Stimulated activated CD8-positive, alpha-beta memory T cell treated with anti-CD3 and anti-CD28 coated beads, Interleukin-4, amount 100 ng/mL, for 4 hours (primary cell): ENCODE data around the gene MAP7D1.
"Not testable (repeated sequence)": the region's sequence is repeated elsewhere in the genome, so short reads cannot be mapped to it uniquely, and the experiment has no call there.

Experiments used
- DNase-seq, 2 donors: peaks; one replicate each; pipeline ENCODE4 v3.0.0-alpha.2; 2020; ENCODE audit warnings: low read depth in 2 of 2, low spot score in 1 of 2

The MAP7D1 gene

DNA sequence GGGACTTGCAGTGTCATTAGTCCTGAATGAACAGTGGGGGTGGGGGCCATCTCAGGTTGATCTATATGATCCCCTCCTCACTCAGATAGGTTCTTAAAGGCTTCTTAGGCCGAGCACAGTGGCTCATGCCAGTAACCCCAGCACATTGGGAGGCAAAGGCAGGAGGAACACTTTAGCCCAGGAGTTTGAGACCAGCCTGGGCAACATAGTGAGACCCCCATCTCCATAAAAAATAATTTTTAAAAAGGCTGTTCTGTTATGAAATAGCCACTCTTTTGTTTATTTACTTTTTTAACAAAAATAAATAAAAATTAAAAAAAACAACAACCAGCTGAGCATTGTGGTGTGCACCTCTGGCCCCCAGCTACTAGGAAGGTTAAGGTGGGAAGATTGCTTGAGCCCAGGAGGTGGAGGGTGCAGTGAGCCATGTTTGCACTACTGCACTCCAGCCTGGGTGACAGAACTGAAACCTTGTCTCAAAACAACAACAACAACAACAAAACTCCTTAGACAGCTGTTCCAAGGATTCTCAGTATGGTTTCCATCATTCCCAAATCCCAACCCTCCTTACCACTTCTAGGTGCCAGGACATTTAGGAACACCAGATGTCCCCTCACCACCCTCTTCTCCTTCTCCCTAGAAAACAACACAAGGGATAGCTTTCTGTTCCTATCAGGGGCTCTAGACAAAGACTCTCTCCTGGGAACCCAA, 4.7 kb upstream of the MAP7D1 start:
- no peak for DNase-seq

DNA sequence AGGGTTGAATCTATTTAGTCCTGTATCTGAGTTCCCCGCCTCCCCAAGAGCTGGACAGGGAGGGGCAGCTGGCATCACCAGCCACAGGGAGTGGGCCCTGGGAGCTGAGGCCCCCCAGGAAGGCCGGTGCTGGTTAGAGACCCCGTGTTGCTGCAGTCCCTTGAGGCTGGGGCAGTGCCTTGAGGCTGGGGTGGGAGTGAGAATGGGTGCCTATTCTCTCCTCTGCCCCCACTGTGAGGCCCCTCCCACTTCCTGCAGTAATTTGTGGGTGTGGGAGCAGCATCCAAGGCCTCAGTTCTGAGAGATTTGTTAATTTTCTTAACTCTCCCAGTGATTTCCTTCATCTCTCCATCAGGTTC, 4.1 kb upstream of the MAP7D1 start:
- DNase-seq = peak in 1 of 2 donors; percentile 35

DNA sequence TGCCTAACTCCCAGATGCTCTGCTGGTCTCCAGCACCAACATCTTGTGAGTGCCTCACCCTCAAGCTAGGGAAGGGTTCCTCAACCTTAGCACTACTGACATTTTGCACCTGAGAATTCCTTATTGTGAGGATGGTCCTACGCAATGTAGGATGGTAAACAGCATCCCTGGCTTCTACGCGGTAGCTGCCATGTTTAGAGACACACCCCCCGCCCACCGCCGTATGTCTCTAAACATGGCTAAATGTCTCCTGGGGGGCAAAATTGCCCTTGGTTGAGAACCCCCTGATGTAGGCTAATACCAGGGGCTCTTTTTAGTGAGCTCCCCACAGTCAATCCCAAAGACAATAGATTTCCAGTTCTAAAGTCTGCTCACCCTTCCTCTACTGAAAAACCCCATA, 2.5 kb upstream of the MAP7D1 start:
- DNase-seq = no peak

DNA sequence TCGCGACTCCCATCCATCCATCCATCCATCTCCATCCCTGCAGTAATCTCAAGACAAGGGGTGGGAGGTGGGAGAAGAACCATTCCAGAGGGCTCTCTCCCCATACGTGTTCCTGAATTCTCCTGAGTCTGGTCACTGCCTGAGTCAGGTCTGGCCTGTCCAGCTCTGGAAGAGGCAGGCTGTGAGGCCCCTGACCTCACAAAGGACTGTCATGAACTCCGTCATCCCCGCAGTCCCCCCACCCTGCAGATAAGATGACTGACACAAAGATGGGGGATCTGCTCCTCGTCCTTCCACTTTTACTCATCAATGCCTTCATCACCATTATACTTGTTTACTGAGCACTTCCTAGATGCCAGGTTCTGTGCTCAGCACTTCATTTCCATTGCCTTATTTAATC, 1.6 kb upstream of the MAP7D1 start:
- DNase-seq = no peak

DNA sequence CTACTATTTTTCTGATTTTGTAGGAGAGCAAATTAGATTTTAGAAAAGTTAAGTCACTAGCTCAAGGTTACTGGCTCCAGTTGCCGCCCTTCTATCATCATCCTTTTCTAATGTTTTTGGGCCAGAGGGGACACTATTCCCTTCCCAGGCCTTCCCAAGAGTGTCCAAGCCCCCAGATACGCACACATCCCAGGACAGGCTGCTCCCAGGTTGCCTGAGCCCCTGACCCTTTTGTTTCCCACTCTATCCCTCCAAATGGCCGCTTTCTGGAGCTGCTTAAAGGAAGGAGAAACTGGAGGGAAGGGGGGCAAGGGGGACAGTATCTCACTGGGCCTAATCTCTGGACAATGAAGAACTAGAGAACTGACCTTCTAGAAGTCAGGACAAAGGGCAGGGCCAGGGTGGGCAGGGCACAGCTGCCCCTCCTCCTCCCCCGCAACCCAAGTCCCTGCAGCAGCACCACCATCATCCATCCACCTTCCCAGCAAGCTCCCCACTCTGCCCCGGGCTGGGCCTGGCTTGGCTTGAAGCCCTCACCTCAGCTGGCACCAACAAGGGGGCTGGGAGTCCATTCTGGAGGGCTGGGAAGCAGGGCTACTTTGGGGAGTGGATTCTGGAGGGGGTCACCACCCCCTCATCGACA, 1.1 kb upstream of the MAP7D1 start:
- DNase-seq = no peak

DNA sequence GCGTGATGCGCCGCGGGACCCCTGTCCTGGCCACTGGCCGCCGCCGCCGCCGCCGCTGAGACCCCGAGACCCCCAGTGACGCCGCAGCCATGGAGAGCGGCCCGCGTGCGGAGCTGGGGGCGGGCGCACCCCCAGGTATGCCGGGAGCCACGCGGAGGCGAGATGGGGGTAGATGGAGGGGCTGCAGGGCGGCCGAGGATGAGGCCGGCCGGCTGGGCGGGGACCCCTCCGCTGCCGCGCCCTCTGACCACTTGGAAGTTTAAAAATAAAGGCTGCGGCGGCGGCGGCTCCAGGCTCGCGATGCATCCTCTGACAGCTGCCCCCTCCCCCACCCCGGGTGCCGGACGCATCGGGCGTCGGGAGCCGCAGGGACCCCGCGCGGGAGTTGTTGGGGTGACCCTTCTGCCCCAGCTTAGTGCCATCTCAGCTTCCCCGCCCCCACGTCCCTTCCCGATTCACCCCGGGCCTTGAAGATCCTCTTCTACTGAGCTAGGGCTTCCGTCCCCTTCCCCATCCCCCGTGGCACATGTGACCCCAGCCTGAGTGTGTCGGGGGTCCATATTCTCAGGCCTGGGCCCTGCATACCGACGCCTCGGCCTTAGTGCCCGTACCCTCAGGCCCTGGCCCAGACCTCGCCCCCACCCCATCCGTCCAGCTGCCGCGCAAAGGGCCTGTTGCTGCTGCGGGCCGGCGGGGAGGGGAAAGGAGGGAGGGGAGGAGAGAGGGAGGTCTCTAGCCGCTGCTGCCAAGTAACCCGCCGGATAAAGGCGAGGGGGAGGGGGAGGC, 562 bp downstream of the MAP7D1 start:
- no peak for DNase-seq

DNA sequence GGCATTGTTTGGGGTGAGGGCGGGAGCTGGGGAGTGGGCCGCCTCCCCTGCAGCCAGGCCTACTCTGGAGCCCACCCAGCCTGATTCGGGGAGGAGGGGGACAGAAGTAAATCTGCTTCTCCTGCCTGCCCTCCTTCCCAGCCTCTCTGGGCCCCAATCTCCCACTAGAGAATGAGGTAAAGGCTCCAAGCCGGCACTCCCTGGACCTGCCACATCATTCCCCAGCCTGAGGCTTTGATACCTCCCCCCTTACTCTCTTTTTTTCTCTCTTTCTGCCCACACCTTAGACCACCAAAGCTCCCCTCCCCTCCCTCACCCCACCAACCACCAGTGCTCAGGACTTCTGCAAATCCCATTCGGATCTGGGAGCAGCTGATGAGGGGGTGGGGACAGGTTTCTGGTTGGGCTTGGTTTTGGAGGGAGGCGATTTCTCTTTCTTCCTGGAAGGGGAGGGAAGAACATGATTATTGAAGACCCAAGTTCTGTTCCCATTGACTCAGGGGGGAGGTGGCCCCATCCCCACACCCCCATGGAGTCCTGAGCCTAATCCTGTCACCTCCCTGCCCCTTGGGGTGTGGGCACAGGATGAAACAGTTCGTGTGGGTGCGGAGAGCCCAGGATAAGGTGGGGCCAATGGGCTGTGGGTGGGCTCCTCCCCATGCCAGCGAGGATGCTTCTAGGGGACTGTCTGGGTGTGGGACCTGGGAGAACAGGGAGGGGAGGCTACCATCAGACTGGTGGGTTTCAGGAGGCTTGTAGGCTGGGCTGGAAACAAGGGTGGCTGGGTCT, 1.3 kb downstream of the MAP7D1 start:
- DNase-seq = no peak

DNA sequence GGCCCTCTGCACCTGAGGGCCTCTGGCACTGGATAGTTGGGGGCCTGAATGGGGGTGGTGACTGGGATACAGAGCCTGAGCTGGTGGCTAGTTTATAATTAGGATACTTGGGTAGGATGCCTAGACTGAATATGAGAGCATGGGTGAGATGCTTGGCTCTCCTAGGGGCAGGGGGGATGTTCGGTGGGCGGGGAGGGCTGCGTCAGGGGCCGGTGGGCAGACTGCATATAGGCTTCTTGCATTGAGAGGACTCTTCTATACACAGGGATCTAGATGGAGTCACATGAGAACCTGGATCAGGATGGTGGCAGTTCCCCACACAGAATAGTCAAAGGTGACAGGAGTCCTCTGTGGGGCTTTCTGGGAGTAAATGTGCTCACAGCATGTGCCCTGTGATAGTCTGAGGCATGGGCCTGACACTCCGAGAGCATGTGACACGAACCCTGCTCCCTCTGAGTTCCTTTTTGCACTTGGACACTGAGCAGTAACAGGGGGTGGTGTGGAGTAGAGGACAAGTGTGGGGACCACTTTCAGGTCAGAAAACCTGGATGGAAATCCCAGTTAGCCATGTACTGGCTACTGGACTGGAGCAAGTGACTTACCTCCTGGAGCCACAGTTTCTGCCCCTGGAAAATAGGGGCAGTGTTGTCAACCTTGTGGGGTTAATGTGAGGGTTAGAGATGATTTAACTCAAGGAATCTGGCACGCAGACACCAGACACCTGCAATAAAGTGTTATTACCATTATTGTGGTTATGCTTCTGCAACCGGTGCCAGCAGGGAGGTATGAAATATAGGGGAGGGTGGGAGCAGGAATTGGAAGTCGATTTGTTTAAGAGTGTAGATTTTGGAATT, 2.2 kb downstream of the MAP7D1 start:
- DNase-seq = no peak

DNA sequence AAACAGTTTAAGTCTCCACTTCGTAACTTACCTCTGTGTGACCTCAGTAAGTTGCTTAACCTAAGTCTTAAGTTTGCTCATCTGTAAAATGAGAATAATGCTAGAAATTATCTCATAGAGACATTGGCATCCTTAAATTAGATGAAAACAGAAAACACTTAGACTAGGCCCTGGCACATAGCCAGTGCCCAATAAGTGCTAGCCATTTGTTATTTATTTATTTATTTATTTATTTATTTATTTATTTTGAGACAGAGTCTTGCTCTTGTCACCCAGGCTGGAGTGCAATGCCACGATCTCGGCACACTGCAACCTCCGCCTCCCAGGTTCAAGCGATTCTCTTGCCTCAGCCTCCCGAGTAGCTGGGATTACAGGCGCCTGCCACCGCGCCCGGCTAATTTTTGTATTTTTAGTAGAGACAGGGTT, 2.9 kb downstream of the MAP7D1 start:
- not testable (repeated sequence) for DNase-seq

DNA sequence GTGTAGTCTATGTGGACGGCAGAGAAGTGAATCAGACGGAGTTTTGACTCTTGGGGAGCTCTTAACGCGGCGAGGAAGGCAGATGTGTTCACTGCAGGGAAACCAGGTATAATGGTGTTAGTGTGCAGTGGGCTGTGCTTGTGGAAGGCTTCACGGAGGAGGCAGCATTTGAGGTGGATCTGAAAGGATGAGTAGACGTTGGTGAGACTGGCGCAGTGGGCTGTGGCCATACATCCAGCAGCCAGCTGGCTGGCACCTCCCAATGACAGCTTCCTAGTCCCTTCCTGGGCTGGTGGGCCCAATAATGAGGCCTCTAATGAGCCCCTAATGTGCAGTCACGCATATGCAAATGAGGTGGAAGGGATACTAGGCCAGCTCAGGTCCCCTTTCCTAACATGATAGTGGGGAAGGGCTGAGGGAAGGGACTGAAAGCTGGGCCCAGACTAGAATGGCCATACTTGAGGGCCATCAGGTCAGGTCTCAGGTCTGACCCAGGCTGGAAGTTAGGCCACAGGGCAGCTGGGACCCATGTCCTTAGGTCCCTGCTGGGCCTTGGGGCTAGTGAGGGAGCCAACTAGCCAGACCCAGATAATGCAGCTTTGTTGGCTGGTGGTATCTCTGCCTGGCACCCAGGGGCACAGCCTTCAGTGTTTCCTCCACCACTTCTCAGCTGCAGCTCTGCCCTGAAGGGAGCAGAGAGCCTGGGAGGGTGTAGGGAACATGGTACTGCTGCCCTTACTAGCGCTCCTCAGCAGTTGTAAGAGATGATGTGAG, 3.8 kb downstream of the MAP7D1 start:
- DNase-seq = no peak

DNA sequence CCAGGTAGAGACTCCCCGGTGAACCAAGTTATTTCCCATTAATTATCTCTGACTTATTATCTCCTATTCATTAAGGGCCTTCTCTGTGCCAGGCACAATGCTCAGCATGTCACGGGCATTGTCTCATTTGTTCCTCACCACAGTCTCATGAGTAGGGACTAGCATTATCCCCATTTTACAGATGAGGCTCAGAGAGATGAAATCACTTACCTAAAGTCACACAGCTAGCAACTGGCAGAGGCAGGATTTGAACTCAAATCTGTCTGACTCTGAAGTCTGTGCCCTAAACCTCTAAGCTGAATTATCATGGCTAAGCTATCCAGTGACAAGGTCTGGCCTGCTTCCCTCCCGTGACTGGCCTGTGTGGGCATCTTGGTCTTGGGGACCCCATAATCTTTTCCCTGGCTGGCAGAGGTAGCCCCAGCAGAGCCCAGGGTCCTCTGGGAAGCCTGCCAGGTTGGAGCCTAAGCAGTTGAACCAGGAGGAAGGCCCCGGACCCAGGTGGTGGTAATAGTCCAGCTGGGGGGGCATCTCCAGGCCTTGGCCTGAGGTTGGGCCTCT, 4.5 kb downstream of the MAP7D1 start:
- no peak for DNase-seq

DNA sequence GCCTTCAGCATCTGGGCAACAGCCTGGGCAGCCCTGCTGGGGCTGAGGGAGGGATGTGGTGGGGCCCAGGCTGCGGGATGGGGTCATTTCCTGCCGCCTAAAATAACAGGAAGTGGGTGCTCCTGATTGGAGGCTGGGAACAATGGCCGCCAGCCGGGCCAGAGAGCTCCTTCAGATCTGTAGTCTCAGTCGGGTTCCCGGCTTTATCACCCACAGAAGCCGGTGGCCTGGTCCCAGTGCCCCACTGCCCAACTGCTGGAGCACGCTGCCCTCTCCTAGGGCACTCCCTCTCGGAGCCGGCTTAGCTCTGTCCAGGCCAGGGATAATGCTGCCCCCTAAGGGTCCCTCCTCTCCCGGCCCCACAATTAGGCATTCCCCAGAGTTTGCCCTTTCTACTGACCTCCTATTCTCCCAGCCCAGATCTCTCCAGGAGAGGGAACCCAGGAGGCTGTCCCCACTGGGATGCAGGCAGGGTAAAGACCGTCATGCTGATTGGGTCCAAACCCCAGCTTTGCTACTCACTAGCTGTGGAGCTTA, 5.1 kb downstream of the MAP7D1 start:
- no peak for DNase-seq

DNA sequence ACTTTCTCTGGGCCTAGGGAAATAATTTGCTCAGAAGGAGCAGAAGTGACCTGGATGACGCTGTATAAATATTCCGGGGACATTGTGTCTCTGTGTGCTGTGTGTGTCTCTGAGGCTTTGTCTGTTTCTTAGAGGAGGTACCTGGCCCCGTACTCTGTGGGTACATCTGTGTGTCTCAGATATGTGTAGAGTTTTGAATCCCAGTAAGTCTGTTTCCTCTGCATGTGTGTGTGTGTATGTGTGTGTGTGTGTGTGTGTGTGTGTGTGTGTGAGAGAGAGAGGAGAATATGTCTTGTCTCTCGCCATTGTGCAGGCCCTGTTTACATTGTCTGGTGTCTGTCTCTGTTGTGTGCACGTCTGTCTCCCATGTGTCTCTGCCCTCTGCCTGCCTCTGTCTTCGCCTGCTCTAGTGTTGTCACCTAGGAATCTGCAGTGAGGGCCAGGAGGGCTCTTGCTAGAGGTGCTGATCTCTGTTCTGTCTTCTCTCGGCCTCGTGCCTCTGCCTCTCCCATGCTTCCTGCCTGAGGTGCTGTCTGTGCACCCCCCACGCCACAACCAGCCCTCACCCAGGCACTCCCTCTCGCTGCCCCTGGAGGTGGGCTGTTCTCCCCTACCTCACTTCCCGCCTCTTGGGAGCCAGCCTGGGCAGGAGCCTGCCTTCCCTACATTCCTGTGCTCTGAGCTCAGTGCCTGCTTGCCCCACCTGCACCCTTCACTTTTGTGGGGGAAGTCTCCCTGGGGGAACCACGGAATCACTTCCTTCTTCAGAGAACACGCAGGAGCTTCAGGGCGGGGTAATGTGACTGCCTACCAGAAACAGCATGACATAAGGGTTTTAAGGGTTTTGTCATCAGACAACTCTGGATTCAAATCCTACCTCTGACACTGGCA, 5.9 kb downstream of the MAP7D1 start:
- DNase-seq = no peak

DNA sequence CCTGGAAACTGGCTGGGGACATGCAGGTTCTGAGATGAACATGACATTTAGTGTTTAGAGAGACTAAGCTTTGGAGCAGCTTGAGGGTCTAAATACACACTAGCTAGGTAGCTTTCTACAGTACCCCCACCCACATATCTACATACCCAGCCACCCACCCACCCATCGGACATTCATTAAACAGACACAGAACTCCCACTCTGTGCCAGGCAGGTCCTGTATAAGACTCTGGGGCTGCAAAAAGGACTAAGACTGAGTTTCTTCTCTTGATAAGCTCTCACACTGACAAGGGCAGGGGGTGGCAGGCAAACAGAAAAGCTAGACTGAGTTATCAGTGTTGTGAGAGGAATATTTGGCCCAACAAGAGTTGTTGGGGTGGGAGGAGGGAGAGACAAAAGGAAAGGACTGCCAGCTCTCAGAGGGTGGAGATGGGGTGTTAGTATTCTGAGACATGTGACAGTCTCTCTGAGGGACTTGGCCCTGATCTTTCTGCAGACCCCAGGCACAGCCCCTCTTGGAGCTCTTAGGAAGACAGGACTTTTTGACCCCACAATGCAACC, 6.8 kb downstream of the MAP7D1 start:
- no peak for DNase-seq

DNA sequence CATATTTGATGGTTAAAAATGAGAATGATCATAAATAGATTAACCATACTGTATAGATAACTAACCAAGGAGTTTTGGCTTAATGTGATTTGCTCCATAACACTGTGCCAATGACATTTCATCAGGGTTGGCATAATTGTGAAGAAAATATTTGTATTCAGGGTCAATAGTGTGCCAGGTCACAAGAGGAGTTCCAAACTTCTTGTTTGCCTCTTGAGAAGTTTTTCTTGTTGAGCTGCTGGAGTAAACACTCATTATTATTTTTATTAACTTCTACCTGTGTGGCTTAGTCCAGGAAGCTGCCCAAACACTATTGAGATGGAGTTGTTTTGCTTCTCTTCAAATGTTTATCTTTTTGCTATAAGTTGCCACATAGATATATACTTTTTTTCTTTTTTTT, 7.5 kb downstream of the MAP7D1 start:
- DNase-seq = no peak

DNA sequence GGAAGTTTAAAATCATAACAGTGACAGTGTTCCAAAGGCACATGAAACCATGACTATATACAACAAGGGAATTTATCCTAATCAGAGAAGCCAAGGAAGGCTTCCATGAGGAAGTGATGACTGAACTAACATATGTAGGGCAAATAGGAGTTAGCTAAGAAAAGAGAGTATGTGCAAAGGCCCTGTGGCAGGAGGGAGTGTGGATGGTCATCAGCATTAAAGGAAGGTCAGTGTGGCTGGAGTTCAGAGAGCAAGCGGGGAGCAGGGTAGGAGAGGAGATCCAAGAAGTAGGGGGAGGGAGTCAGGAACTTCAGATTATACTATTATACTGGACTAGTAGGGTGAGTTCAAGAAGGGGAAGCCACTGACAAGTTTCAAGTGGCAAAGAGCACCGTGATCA, 8.4 kb downstream of the MAP7D1 start:
- DNase-seq = no peak

DNA sequence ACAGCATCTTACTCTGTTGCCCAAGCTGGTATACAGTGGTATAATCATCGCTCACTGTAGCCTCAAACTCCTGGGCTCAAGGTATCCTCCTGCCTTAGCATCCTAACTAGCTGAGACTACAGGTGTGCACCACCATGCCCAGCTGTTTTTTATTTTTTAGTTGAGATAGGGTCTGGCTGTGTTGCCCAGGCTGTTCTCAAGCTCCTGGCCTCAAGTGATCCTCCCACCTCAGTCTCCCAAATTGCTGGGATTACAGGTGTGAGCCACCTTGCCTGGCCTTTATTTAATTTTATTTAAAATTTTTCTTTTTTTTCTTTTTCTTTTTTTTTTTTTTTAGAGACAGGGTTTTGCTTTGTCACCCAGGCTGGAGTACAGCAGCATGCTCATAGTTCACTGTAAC, 9.2 kb downstream of the MAP7D1 start:
- no peak for DNase-seq

DNA sequence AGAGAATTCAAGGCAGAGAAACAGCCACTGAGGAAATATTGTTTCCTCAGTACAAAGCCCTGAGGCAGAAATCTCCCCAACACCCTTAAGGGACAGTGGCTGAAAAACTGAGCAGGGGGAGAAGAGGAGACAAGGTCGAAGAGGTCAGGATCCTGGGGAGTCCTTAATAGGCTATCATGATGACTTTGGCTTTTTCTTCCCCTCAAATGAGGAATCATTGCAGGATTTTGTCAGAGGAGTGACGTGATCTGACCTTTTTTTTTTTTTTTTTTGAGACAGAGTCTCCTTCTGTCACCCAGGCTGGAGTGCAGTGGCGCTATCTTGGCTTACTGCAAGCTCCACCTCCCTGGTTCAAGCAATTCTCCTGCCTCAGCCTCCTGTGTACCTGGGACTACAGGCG, 10.2 kb downstream of the MAP7D1 start:
- DNase-seq = no peak
